Gastroesophageal sphincter (tissue), 2 donors: ENCODE data around the gene AKAP10.

Source experiments
- POLR2A ChIP-seq, 2 donors: fragments of 450-650 bp; IDR thresholded peaks; one replicate each; pipeline ENCODE4 v1.6.1; 2017; ENCODE audit warnings: antibody characterized with exemption in 2 of 2, mild to moderate bottlenecking in 2 of 2, moderate library complexity in 1 of 2
- POLR2AphosphoS5 ChIP-seq: sonication (generic); formaldehyde crosslinking; IDR thresholded peaks from one replicate; pipeline ENCODE4 v1.6.1; 2017; ENCODE audit warnings: antibody characterized with exemption

DNA sequence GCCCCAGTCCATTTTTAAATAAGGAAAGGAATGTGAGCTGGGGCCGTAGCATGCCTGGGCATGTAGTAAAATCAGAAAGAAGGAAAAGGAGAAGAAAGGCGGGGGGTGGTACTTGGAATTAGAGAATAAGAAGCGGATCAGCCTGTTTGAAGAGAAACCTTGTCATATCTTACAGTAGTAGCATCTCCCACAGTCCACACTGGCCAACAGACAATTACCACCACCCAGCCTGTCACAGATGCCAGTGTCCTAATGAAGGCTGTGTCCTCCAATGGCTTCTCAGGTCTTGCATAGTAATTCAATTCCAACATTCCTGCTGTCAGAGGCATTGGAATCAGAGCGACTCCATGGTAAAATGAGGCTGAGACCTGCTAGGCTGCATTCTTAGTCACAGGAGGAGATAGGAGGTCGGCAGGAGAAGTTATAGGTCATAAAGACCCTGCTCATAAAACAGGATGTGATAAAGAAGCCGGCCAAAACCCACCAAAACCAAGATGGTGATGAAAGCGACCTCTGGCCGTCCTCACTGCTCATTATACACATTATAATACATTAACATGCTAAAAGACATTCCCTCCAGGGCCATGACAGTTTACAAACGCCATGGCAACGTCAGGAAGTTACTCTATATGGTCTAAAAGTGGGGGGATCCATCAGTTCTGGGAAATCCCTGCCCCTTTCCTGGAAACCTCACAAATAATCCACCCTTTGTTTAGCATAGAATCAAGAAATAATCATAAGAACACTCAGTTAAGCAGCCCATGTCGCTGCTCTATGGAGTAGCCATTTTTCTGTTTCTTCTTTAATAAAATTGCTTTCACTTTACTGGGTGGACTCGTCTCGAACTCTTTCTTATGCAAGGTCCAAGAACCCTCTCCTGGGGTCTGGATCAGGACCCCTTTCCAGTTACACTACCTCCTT lies 9.6 kb upstream of the AKAP10 start:
- TF ChIP-seq POLR2A (IDR thresholded peaks at IDR 0.05): no peak
- TF ChIP-seq POLR2AphosphoS5: no peak
